Mammary epithelial cell (primary cell): ENCODE data around the gene TSPAN1.

Source experiments
- EZH2 ChIP-seq: IDR thresholded peaks from 2 replicates; pipeline ENCODE4 v1.6.1; 2012; ENCODE audit warnings: low read length, inconsistent platforms, borderline replicate concordance
- TF ChIP-seq, protein P1 (sequence below), 2 donors: IDR thresholded peaks in 1 of 2; conservative IDR thresholded peaks in 1 of 2; 2 replicates each; pipeline ENCODE4 v1.5.1; 2011 to 2012; ENCODE audit warnings: inconsistent platforms in 2 of 2, low read length in 2 of 2, mild to moderate bottlenecking in 2 of 2, control low read depth in 1 of 2, low read depth in 1 of 2; ENCODE audit not compliant: insufficient read depth in 1 of 2; ENCODE audit errors: extremely low read depth in 1 of 2

GRCh38 chr1:46130121-46130520 is 44.8 kb upstream of the TSPAN1 start:
- TF ChIP-seq, protein P1, sequence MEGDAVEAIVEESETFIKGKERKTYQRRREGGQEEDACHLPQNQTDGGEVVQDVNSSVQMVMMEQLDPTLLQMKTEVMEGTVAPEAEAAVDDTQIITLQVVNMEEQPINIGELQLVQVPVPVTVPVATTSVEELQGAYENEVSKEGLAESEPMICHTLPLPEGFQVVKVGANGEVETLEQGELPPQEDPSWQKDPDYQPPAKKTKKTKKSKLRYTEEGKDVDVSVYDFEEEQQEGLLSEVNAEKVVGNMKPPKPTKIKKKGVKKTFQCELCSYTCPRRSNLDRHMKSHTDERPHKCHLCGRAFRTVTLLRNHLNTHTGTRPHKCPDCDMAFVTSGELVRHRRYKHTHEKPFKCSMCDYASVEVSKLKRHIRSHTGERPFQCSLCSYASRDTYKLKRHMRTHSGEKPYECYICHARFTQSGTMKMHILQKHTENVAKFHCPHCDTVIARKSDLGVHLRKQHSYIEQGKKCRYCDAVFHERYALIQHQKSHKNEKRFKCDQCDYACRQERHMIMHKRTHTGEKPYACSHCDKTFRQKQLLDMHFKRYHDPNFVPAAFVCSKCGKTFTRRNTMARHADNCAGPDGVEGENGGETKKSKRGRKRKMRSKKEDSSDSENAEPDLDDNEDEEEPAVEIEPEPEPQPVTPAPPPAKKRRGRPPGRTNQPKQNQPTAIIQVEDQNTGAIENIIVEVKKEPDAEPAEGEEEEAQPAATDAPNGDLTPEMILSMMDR (conservative IDR thresholded peaks at IDR 0.05 in 1 of 2, IDR thresholded peaks at IDR 0.05 in 1 of 2; ENCODE audit: extremely low read depth in 1 of 2, insufficient read depth in 1 of 2, low read depth in 1 of 2, low read length in 2 of 2): no peak
- TF ChIP-seq EZH2: no peak
